ENCODE results near the gene ERBB3. TPM values are rescaled to one million over a fixed set of nuclear protein-coding genes. Genes with fewer than 3 reads are reported as not detected.
A peak's percentile ranks its signal among the peaks of the same experiment; 100 is the strongest.

ERBB3 gene
- polyA plus RNA-seq, 1 donor from 2014 or later: 0.83 TPM

GRCh38 chr12:56097738-56098137 lies 17.8 kb downstream of the ERBB3 start:
- peaks cover 19% of the 10 kb centered on the region for H3K27me3 Mint-ChIP-seq
- H3K36me3 Mint-ChIP-seq: no peaks in the 10 kb centered on the region
- no peaks in the 10 kb centered on the region for H3K9me3 Mint-ChIP-seq
- H3K27ac Mint-ChIP-seq: peak overlapping the region in 1 of 3 donors; percentile 13
- peaks cover 0 to 4% (median 0%) of the 10 kb centered on the region in 3 donors for H3K4me1 Mint-ChIP-seq
- no peak overlapping the region for H3K4me3 Mint-ChIP-seq

GRCh38 chr12:56098592-56098991 lies 18.6 kb downstream of the ERBB3 start:
- no peaks in the 10 kb centered on the region for H3K9me3 Mint-ChIP-seq
- H3K4me1 Mint-ChIP-seq: peaks cover 0 to 10% (median 5%) of the 10 kb centered on the region in 3 donors
- H3K27ac Mint-ChIP-seq: no peak overlapping the region
- H3K4me3 Mint-ChIP-seq: no peak overlapping the region
- H3K36me3 Mint-ChIP-seq: no peaks in the 10 kb centered on the region
- H3K27me3 Mint-ChIP-seq: peaks cover 11% of the 10 kb centered on the region

- Mint-ChIP-seq H3K9me3 (no peaks in the 10 kb centered on the region), H3K4me3 (peak overlapping the region in 1 of 4 donors; percentile 53), H3K27ac (no peak overlapping the region)
These were observed 19.8 kb downstream of the ERBB3 start for GRCh38 chr12:56099787-56100186.

GRCh38 chr12:56101045-56101444 lies 21.1 kb downstream of the ERBB3 start:
- H3K4me3 Mint-ChIP-seq: no peak overlapping the region
- no peaks in the 10 kb centered on the region for H3K36me3 Mint-ChIP-seq

More at GRCh38 chr12:56099787-56100186, 19.8 kb downstream of the ERBB3 start:
- Mint-ChIP-seq H3K27me3 (peaks cover 5% of the 10 kb centered on the region), H3K36me3 (no peaks in the 10 kb centered on the region), H3K4me1 (peaks cover 0 to 15% (median 13%) of the 10 kb centered on the region in 3 donors)

GRCh38 chr12:56102683-56103065 lies 22.7 kb downstream of the ERBB3 start:
- Mint-ChIP-seq H3K4me3 (peak overlapping the region in 3 of 4 donors; percentile 24 to 96 (median 94)), H3K4me1 (peaks cover 7 to 28% (median 27%) of the 10 kb centered on the region in 3 donors), H3K27ac (peak overlapping the region in 1 of 3 donors; percentile 86), H3K9me3 (no peaks in the 10 kb centered on the region), H3K36me3 (peaks cover 2% of the 10 kb centered on the region), H3K27me3 (peaks cover 4% of the 10 kb centered on the region)

More at GRCh38 chr12:56101045-56101444, 21.1 kb downstream of the ERBB3 start:
- no peak overlapping the region for H3K27ac Mint-ChIP-seq
- H3K4me1 Mint-ChIP-seq: peaks cover under 1 to 22% (median 20%) of the 10 kb centered on the region in 3 donors
- H3K9me3 Mint-ChIP-seq: no peaks in the 10 kb centered on the region
- H3K27me3 Mint-ChIP-seq: peaks cover 5% of the 10 kb centered on the region

- Mint-ChIP-seq H3K36me3 (peaks cover 2% of the 10 kb centered on the region), H3K9me3 (no peaks in the 10 kb centered on the region), H3K27ac (peak overlapping the region; percentile 86 to 97 (median 93)), H3K4me1 (peaks cover 7 to 28% (median 27%) of the 10 kb centered on the region in 3 donors), H3K27me3 (peaks cover 2% of the 10 kb centered on the region), H3K4me3 (peak overlapping the region; percentile 94 to 100 (median 98))
These were observed 23.2 kb downstream of the ERBB3 start for GRCh38 chr12:56103066-56103711.

GRCh38 chr12:56103823-56104108 lies 23.8 kb downstream of the ERBB3 start:
- H3K36me3 Mint-ChIP-seq: peaks cover 2% of the 10 kb centered on the region
- peaks cover 2% of the 10 kb centered on the region for H3K27me3 Mint-ChIP-seq
- H3K27ac Mint-ChIP-seq: peak overlapping the region; percentile 86 to 97 (median 93)
- peaks cover 7 to 28% (median 27%) of the 10 kb centered on the region in 3 donors for H3K4me1 Mint-ChIP-seq
- H3K4me3 Mint-ChIP-seq: peak overlapping the region; percentile 94 to 100 (median 98)
- no peaks in the 10 kb centered on the region for H3K9me3 Mint-ChIP-seq

- H3K9me3 Mint-ChIP-seq: no peaks in the 10 kb centered on the region
- H3K4me1 Mint-ChIP-seq: peaks cover 7 to 28% (median 27%) of the 10 kb centered on the region in 3 donors
These were observed 24.3 kb downstream of the ERBB3 start, which contains the start of gene PA2G4 for GRCh38 chr12:56104109-56104814. TSS of gene PA2G4 (plus strand) at chr12:56104559. CDS start at chr12:56104738, 179 bp downstream.

GRCh38 chr12:56104815-56105608 lies 25.0 kb downstream of the ERBB3 start:
- no peaks in the 10 kb centered on the region for H3K9me3 Mint-ChIP-seq
- H3K27ac Mint-ChIP-seq: peak overlapping the region; percentile 86 to 97 (median 93)
- H3K27me3 Mint-ChIP-seq: no peaks in the 10 kb centered on the region
- H3K36me3 Mint-ChIP-seq: peaks cover 2% of the 10 kb centered on the region
- peak overlapping the region; percentile 94 to 100 (median 98) for H3K4me3 Mint-ChIP-seq
- H3K4me1 Mint-ChIP-seq: peaks cover 7 to 28% (median 27%) of the 10 kb centered on the region in 3 donors

More at GRCh38 chr12:56104109-56104814, 24.3 kb downstream of the ERBB3 start, which contains the start of gene PA2G4:
- Mint-ChIP-seq H3K36me3 (peaks cover 2% of the 10 kb centered on the region), H3K27me3 (peaks cover under 1% of the 10 kb centered on the region), H3K27ac (peak within 1 kb of the TSS; percentile 86 to 97 (median 93)), H3K4me3 (peak within 1 kb of the TSS; percentile 94 to 100 (median 98))

- H3K4me1 Mint-ChIP-seq: peaks cover 7 to 28% (median 27%) of the 10 kb centered on the region in 3 donors
- peak overlapping the region in 1 of 3 donors; percentile 86 for H3K27ac Mint-ChIP-seq
- peak overlapping the region; percentile 94 to 100 (median 98) for H3K4me3 Mint-ChIP-seq
- no peaks in the 10 kb centered on the region for H3K27me3 Mint-ChIP-seq
- H3K9me3 Mint-ChIP-seq: no peaks in the 10 kb centered on the region
- peaks cover 2% of the 10 kb centered on the region for H3K36me3 Mint-ChIP-seq
These were observed 25.6 kb downstream of the ERBB3 start for GRCh38 chr12:56105609-56105902.

GRCh38 chr12:56107242-56107641 lies 27.3 kb downstream of the ERBB3 start:
- Mint-ChIP-seq H3K9me3 (no peaks in the 10 kb centered on the region), H3K4me1 (peaks cover 7 to 27% (median 26%) of the 10 kb centered on the region in 3 donors), H3K27me3 (no peaks in the 10 kb centered on the region), H3K4me3 (peak overlapping the region in 2 of 4 donors; percentile 33 to 94), H3K27ac (no peak overlapping the region), H3K36me3 (peaks cover 7% of the 10 kb centered on the region)

- H3K9me3 Mint-ChIP-seq: no peaks in the 10 kb centered on the region
- H3K27ac Mint-ChIP-seq: no peak overlapping the region
- H3K4me1 Mint-ChIP-seq: peaks cover 10 to 11% (median 10%) of the 10 kb centered on the region in 3 donors
- H3K27me3 Mint-ChIP-seq: no peaks in the 10 kb centered on the region
- peaks cover 10% of the 10 kb centered on the region for H3K36me3 Mint-ChIP-seq
- H3K4me3 Mint-ChIP-seq: no peak overlapping the region
These were observed 30.6 kb downstream of the ERBB3 start for GRCh38 chr12:56110571-56110970.

GRCh38 chr12:56114084-56114483 lies 34.1 kb downstream of the ERBB3 start:
- peak overlapping the region in 1 of 3 donors; percentile 21 for H3K27ac Mint-ChIP-seq
- no peaks in the 10 kb centered on the region for H3K9me3 Mint-ChIP-seq
- H3K4me3 Mint-ChIP-seq: peak overlapping the region in 3 of 4 donors; percentile 54 to 72 (median 70)
- no peaks in the 10 kb centered on the region for H3K27me3 Mint-ChIP-seq
- H3K4me1 Mint-ChIP-seq: peaks cover 13 to 18% (median 17%) of the 10 kb centered on the region in 3 donors
- peaks cover 15% of the 10 kb centered on the region for H3K36me3 Mint-ChIP-seq

GRCh38 chr12:56115329-56115728 lies 35.4 kb downstream of the ERBB3 start:
- Mint-ChIP-seq H3K4me3 (peak overlapping the region; percentile 85 to 99 (median 96)), H3K4me1 (peaks cover 18 to 24% (median 23%) of the 10 kb centered on the region in 3 donors), H3K27ac (peak overlapping the region; percentile 88 to 99 (median 96)), H3K9me3 (no peaks in the 10 kb centered on the region), H3K36me3 (peaks cover 15% of the 10 kb centered on the region), H3K27me3 (no peaks in the 10 kb centered on the region)
